Stomach (tissue), 4 donors: ENCODE data around the gene TUBGCP5.

Source experiments
- CTCF ChIP-seq, 7 experiments: fragments of 450-650 bp in 4 of 7; fragments of 200-600 bp in 3 of 7; sonication (generic) in 3 of 7; IDR thresholded peaks; one replicate each; pipeline ENCODE4 v1.5.1; 2016 to 2019; ENCODE audit warnings: antibody characterized with exemption in 7 of 7, control low read depth in 2 of 7, mild to moderate bottlenecking in 1 of 7
- POLR2A ChIP-seq, 4 donors: fragments of 450-650 bp; IDR thresholded peaks; one replicate each; pipeline ENCODE4 v1.6.1; 2016; ENCODE audit warnings: antibody characterized with exemption in 4 of 4, control low read depth in 2 of 4, mild to moderate bottlenecking in 1 of 4, moderate library complexity in 1 of 4
- POLR2AphosphoS5 ChIP-seq, 3 donors: sonication (generic); formaldehyde crosslinking; IDR thresholded peaks; one replicate each; pipeline ENCODE4 v1.6.1; 2016; ENCODE audit warnings: antibody characterized with exemption in 3 of 3

DNA sequence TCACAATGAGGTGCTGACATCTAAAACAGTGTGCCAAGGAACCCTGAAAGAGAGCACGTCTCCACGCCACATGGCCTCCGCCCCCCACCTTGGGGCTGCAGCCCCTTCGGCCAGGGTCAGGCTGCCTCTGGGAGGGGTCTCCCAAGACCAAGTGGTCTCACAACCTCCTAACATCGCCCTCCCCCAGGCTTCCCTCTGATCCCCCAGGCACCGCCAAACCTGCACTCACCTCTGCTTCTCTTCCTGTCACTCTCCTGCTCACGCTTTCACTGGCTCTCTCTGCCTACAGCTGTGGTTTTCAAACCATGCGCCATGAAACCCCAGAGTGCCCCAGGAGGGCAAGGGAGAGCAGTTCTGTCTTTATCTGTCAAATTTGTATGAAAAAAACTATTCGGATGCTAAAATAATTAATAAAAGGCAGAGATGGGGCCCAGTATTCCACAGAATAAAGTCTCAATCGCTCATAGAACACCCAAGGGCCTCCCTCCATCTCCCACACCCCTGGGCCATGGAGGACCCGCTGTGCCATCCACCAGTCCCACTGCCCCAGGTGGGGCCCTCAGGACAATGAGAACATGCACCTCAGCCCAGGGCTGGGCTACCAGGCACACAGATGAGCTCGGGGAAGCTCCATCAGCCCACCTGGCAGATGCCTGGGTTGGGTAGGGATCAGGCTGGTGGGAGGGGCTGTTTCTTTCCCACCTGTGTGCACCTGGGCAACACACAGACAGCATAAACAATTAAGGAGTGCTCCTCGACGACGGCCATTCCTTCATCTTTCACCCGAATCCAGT lies 80.7 kb downstream of the TUBGCP5 start:
- TF ChIP-seq CTCF (IDR thresholded peaks at IDR 0.05) (no peak), POLR2A (IDR thresholded peaks at IDR 0.05) (no peak), POLR2AphosphoS5 (IDR thresholded peaks at IDR 0.05) (no peak)
